GM12865 (cell line): Measurements from ENCODE around the gene ABHD12.

ENCODE experiments used
- DNase-seq: peaks from one replicate; pipeline ENCODE4 v3.0.0; 2010; ENCODE audit warnings: low read depth
- H3K4me3 ChIP-seq: 2 replicates; pipeline ENCODE4 v1.5.1; 2011; ENCODE audit warnings: mild to moderate bottlenecking, low read depth, low read length, control low read depth
- TF ChIP-seq, protein P1 (sequence below): IDR thresholded peaks from 2 replicates; pipeline ENCODE4 v1.5.1; 2011; ENCODE audit warnings: low read length, control low read depth, low read depth, inconsistent platforms; ENCODE audit not compliant: insufficient read depth; ENCODE audit errors: missing control alignments

ABHD12 gene

DNA sequence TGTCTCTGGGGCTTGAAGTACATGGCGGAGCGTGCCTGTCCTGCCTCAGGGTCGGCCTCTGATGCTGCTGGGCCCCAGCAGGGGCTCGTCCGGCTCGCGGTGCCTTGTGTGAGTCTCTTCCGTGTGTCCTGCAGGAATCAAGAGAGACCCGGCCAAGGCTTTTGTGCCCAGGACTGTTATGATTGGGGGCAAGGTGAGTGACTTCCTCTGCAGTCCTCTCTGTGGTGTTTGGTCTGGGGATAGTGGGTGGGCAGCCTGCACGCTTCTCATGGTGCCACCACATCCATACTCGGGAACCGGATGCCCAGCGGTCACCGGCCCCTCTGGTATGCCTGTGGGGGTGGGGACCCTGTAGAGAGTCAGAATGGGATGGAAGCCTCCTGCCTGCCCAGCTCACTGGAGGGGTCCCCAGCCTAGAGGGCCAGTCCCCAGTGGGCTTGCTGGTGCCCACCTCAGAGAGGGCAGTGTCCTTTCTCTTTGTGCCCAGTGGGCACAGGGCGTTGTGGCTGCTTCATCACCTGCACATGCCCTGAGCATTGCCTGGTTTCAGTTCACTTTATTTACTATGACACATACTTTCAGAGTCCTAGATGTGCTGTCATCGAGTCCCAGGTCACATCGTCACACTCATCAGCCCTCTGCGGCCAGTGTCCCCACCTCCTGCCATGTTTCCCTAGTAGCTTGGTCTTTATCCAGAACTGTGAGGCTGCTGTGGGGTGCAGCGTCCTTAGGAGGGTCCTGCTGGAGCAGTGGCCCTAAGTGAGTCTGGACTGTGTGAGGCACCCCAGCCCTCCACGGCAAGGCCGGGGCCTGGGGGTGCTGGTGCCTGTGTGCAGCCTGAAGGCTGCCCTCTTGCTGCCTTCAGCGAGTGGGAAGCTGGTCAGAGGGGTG, 102.1 kb downstream of the ABHD12 start:
- TF ChIP-seq, protein P1, sequence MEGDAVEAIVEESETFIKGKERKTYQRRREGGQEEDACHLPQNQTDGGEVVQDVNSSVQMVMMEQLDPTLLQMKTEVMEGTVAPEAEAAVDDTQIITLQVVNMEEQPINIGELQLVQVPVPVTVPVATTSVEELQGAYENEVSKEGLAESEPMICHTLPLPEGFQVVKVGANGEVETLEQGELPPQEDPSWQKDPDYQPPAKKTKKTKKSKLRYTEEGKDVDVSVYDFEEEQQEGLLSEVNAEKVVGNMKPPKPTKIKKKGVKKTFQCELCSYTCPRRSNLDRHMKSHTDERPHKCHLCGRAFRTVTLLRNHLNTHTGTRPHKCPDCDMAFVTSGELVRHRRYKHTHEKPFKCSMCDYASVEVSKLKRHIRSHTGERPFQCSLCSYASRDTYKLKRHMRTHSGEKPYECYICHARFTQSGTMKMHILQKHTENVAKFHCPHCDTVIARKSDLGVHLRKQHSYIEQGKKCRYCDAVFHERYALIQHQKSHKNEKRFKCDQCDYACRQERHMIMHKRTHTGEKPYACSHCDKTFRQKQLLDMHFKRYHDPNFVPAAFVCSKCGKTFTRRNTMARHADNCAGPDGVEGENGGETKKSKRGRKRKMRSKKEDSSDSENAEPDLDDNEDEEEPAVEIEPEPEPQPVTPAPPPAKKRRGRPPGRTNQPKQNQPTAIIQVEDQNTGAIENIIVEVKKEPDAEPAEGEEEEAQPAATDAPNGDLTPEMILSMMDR, result no peak
- DNase-seq, result peak; percentile 73

DNA sequence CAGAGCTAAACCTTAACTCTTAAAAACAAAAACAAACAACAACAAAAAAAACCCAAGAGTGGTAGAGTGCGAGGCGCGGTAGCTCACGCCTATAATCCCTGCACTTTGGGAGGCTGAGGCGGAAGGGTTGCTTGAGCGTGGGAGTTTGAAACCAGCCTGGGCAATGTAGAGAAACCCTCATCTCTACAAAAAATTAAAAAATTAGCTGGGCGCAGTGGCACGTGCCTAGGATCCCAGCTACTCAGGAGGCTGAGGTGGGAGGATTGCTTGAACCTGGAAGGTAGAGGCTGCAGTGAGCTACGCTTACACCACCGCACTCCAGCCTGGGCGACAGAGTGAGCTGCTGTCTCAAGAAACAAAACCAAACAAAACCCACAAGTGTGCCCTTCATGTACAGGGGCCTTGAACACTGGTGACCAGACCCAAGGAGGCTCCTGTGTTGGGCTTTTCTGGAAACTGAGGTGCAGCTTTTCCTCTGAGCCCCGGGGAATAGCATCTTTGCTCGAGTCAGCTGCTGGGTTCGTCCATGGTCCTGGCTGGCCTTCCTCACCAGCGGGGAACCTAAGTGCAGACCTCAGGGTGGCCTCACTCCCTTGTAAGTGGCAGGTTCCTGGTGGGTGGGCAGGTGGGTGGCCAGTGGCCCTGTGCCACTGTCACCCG, 102.9 kb downstream of the ABHD12 start:
- no peak overlapping the region for H3K4me3 ChIP-seq
- TF ChIP-seq, protein P1, result no peak
- DNase-seq, result no peak

More for the DNA sequence above, 102.1 kb downstream of the ABHD12 start:
- H3K4me3 ChIP-seq, result no peak overlapping the region

DNA sequence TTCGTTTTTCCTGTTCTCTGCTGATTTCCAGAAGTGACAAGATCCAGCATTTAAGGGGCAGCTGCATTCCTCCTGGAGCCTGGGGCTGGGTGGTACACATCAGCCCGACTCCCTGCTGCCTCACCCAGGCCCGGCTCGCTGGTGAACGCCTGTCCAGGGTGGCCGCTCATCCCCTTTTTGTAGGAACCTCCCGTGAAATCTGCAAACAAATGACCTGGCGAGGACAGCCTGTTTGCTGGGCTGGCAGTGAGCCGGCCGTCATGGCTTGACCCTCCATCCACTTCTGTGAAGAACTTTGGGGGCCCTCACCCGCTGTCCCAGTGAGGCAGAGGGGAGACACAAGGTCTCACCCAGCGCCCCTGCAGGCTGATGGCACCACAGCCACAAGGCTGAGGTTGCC, 103.7 kb downstream of the ABHD12 start:
- TF ChIP-seq, protein P1, result no peak
- no peak for DNase-seq
- no peak overlapping the region for H3K4me3 ChIP-seq

DNA sequence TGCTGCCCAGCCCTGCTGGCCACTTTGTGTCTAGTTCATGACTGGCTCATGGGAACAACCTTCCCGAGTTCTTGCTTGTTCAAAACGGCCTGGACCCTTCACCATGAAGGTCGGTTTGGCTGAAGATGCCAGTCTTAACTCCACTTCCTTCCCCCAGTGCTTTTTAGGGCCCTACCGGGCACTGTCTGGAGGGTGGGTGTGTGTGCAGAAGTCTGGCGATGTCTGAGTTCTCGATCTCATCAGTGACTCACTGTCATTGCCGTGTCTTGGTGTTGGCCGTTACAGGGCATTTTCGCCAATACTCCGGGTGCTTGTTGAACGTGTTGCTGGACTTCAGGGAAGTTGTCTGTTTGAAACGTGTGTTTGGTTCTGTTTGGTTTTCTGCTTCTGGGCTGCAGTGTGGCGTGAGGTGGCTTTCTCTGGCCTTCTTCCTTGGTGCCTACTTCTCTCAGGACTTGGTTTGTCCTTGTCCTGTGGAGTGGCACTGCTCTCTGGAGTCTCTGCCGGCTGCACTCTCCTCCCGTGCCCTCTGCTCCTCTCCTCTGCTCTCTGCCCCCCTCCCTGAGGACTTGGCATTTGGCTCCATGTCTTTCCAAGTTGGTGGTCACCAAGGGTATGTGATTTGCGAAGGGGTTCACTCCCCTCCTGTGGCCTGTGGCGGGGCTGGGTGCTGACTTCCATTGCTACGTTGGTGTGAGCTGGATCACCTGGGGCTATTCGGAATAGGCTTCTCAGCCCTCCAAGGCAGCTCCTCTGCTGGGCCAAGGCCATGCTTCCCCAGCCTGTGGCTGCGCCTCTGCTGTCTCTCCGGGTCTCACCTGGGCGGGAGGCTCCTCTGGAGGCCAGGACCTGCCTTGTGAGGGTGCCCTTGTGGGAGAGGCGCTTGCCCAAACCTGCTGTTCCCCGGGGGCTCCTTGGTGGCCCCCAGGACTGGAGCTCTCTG, 104.5 kb downstream of the ABHD12 start:
- no peak for DNase-seq
- H3K4me3 ChIP-seq, result no peak overlapping the region
- TF ChIP-seq, protein P1, result no peak

DNA sequence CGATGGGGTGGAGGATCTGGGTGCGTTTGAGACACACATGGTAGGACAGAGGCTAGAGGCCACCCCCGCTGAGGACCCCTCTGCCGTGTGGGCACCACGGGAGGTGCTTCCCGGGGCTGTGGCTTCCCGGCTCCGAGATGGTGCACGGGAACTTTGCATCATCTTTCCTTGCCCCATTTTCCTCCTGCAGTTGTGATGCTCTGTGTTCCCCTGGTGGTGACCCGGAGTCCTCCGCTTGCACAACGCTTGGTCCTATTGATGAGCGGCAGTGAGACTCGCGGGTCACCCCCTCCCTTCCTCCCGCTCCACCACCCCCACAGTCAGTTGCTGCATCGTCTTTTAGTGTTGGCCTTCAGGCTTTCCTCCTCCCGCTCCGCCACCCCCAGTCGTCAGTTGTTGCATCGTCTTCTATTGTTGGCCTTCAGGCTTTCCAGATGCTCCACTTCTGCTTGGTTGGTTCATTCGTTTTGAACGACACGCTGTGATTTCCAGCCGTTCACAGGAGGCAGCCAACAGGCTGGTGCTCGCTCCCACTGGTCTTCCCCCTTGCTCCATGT, 105.5 kb downstream of the ABHD12 start:
- TF ChIP-seq, protein P1, result no peak
- DNase-seq, result no peak
- no peak overlapping the region for H3K4me3 ChIP-seq

DNA sequence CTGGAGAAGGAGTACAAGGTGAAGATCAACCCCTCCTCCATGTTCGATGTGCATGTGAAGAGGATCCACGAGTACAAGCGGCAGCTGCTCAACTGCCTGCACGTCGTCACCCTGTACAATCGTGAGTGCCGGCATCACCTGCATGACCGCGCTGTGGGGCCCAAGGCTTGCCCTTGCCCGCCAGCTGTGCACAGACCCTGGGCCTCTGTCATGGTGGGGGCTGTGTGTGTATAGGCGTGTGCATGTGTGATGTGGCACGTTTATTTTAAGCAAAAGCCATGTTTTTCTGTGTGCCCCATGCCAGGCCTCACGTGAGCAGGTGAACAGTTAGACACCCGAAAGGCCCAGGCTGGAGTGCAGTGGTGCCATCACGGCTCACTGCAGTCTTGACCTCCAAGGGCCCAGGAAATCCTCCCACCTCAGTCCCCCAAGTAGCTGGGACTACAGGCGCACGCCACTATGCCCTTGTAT, 106.5 kb downstream of the ABHD12 start:
- TF ChIP-seq, protein P1, result no peak
- H3K4me3 ChIP-seq, result no peak overlapping the region
- no peak for DNase-seq
